SK-MEL-5 (cell line): Measurements from ENCODE around the gene DUSP10. TPM values are rescaled to one million over a fixed set of nuclear protein-coding genes. Genes with fewer than 3 reads are reported as not detected.

Source experiments
- DNase-seq: peaks from one replicate; pipeline ENCODE4 v3.0.0-alpha.2; 2016; ENCODE audit warnings: low read depth, low spot score
- in situ Hi-C: cut with HindIII; loops from 2 replicates; pipeline ENCODE4 v1.10.0; 2016; ENCODE audit warnings: low sequenced_read_pairs, high pct_unique_total_duplicates, low pct_unique_long_range_greater_than_20kb
- total RNA-seq: library from RNA; depleted of rRNA; stranded (reverse); fragments of >200 nt; shearing (Covaris generic); gene quantifications from 2 replicates; pipeline ENCODE4 v1.2.3, GENCODE V29; 2014

Gene DUSP10
- total RNA-seq, 1 experiment from 2014 or later, result 101 TPM

DNA sequence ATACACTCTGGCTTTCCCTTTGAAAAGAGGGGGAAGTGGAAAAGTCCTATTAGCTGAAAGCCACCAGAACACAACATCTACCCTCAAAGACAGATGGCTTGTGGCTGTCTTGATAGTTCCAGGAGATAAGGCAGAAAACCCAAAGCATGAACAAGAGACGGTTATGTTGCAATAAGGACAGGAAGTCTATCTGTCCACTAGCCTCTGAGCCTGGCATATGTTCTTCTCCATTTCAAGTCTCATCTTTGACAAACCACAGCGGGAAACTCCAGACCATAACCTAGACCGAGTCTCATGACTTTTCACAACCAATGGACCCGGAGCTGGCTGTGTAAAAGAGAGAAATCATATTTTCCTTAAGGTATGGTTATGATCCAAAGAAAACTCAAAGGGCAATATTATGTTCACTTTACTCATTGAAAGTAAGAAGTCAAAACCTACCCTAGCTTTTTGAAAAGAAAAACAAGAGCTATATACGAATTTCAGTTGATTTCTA lies 33.8 kb downstream of the DUSP10 start:
- DNase-seq, result peak; percentile 77
- in situ Hi-C loops, result no loop called here

DNA sequence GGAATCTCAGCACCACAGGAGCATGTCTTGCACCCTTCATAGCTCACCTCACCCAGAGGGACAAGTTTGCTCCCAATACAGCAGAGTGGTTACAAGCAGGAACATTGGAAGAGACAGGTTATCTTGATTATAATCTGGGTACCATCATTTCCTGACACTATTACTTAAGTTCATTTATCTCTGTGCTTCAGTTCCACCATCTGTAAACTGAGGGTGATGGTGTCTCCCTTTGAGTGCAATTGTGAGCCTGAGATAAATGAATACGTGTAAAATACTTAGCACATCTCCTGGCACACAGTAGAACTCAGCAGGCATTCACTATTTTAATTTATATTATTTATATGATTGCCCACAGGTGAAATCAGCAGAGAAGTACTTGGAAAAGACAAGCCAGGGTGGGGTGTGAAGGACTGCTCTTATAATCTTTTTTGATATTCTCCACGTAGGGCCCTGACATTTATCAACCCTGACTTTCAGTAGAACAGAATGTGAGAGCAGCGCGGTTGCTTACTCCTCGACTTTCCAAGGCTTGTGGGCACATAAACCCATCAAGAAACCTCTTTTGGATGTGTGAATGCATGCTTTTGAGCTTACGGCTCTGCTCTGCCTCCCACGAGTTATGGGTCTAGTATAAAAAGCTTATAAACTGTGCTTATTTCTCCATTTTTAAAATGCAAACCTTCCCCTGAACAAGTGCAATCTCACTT lies 34.9 kb downstream of the DUSP10 start:
- in situ Hi-C loops, result no loop called here
- no peak for DNase-seq

GRCh38 chr1:221706191-221706590 lies 35.7 kb downstream of the DUSP10 start:
- in situ Hi-C loops, result no loop called here
- DNase-seq, result no peak

- in situ Hi-C loops, result no loop called here
- DNase-seq, result no peak
Observed at GRCh38 chr1:221704306-221704705, 37.6 kb downstream of the DUSP10 start.

DNA sequence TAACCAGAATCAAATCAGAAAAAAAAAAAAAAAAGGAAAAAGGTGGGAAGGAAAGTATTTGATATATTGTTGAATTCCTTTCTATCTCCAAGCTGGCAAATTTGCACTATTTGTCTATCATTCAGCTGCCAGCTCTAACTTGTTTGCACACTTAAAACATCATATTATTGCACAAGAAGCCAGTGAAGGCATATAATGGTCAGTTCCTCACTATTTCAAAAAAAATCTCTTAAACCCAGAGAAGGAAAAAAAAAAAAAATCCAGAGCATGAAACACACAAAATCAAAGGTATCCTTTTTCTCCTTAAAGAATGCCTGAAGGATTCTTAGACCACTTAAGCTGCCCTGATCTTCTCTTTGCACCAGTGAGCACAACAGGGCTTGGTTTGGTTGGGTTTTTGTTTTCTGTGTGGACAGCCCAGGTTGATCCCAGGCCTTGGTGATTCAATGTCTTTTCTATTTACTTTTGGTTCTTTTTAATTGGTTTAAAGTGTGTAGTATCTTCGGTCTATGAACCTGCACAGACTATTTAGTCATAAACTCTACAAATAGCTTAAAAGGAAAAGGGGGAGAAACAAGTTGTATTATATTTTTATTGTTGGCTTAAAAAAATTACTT lies 40.2 kb downstream of the DUSP10 start:
- in situ Hi-C loops, result no loop called here

DNA sequence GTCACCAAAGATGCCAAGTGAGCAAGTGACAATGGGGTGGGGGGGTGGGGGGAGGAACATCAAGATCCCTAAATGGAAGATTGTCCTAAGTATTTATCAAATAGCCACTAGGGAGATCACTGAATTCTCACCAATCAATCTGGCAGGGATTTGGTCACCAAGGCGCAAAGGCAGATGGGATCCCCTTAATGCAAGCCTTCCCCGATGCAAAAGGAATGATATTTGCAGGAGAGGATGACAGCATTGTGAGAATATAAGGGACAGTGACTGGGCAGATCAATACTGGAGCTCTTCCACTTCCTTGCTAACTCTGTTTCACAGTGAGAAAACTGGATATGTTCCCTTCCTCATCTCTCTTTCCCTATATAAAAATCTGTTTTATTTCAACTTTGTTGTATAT lies 40.9 kb downstream of the DUSP10 start:
- in situ Hi-C loops, result no loop called here
- no peak for DNase-seq

More for the DNA sequence above, 40.2 kb downstream of the DUSP10 start:
- no peak for DNase-seq

- DNase-seq, result no peak
- in situ Hi-C loops, result no loop called here
Observed at GRCh38 chr1:221700536-221700935, 41.4 kb downstream of the DUSP10 start.

DNA sequence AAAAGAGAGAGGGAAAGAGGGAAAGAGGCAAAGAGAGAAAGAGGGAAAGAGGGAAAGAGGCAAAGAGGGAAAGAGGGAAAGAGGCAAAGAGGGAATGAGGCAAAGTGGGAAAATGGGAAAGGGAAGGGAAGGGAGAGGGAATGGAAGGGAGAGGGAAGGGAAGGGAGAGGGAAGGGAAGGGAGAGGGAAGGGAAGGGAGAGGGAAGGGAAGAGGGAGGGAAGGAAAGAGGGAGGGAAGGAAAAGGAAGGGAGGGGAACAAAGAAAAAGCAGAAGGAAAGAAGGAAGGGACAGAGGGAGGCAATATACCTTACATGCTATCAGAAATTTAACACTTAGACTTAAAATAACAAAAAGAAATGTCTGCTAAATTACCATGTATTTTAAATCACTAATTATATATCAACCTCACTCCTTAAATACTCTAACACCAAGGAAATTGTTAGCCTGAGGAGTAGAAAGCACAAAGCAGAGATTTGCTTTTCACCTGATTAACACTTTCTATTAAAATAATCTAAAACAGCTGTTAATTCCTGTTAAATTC lies 41.8 kb downstream of the DUSP10 start:
- in situ Hi-C loops, result no loop called here
- DNase-seq, result no peak

DNA sequence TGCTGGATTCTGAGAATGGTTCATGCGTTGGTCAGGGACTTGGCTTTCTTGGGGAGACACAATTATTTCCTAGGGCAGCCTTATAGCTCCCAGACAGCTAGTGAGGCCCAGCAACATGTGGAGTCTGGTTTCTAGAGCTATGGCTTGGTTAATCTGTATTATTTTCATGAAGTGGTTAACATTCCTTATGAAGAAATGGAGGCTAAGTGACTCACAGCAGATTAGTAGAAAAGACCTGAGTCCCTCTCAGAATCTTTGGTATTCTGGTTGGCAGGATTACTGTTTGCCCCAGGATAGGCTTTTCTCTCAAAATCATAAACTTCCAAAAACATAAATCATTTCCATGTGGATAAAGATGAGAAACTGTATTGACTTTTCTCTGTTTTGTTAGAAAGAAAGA lies 42.3 kb downstream of the DUSP10 start:
- in situ Hi-C loops, result no loop called here
- no peak for DNase-seq

GRCh38 chr1:221698579-221699349 lies 43.1 kb downstream of the DUSP10 start:
- DNase-seq, result no peak
- in situ Hi-C loops, result no loop called here

GRCh38 chr1:221697923-221698425 lies 43.9 kb downstream of the DUSP10 start:
- in situ Hi-C loops, result no loop called here
- no peak for DNase-seq

DNA sequence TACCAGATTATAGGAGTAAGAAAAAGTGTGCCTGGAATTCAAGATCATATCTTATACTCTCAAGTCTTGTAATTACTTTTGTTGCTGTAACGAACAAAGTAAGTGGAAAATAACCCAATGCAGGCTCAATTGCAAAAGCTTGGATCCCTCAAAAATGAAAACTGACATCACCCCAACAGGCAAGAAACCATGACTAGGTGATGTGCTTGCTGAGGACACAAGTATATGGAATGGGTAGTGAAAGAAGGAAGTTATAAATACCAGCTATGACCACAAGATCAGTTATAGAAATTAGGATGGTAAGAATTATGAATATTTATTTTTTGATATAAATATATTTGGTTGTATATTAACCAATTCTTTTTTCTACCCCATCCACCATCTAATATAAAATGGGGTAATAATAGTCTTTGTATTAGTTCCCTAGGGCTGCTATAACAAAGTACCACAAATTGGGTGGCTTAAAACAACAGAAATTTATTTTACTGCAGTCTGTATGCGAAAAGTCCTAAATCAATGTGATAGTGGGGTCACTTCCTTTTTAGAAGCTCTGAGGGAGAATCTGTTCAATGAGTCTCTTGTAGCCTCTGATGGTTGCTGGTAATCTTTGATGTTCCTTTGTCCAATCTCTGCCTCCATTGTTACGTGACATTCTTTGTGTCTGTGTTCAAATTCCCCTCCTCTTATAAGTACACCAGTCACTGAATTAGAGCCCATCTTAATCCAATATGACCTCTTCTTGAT lies 45.0 kb downstream of the DUSP10 start:
- no peak for DNase-seq
- in situ Hi-C loops, result no loop called here

DNA sequence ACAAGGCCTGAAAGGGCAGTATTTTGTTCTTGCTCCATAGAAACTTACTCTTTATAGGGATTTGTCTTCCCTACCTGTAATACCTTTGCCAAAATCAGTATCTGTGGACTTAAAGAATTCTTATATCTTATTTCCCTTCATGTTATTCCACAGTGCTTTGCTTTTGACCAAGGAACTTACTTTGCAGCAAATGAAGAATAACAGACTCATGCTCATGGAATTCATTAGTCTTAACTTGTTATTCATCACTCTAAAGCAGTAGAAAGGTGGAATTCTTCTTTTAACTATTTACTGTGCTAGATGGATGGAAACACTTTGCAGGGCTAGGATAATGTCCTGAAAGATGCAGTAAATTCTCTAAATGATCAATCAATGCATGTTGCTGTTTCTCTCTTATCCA lies 45.9 kb downstream of the DUSP10 start:
- in situ Hi-C loops, result no loop called here
- DNase-seq, result no peak

GRCh38 chr1:221695301-221695700 lies 46.6 kb downstream of the DUSP10 start:
- no peak for DNase-seq
- in situ Hi-C loops, result no loop called here

DNA sequence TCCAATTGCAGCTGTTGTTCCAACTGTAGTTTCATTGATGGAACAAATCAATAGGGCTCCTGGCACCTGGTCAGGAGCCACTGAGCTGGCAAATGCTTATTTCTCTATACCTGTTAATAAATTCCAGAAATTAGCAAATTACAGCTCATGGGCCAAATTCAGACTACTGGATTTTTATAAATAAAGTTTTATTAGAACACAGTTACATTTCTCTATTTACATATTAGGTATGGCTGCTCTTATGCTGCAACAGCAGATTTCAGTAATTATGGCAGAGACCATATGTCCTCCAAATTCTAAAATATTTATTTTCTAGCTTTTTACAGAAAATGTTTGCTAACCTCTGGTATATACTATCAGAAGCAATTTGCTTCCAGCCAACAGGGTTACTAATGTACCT lies 47.8 kb downstream of the DUSP10 start:
- DNase-seq, result no peak
- in situ Hi-C loops, result no loop called here

- in situ Hi-C loops, result no loop called here
- no peak for DNase-seq
Observed at GRCh38 chr1:221693087-221693486, 48.8 kb downstream of the DUSP10 start.

DNA sequence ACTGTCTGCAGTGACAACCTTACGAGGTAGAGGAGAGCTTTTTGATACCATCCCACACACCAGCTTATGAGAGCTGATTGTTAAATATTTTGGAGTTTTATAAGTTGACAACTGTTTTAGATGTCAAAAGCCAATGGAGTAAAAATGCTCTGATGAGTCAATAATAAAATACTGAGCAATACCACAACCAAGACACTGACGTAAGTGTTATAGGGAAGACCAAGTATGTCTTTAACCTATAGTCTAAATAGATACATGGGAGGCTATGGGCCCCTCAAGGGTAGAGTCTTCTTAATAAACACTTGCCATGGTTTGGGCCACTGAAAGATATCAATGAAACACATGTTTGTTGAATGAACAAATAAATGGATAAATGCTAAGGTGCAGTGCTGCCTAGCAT lies 49.2 kb downstream of the DUSP10 start:
- in situ Hi-C loops, result no loop called here
- DNase-seq, result no peak

- in situ Hi-C loops, result no loop called here
- DNase-seq, result no peak
Observed at GRCh38 chr1:221691261-221691660, 50.6 kb downstream of the DUSP10 start.
